AG10803 (cell line): ENCODE measurements around the gene ZFYVE26.

Source experiments
- DNase-seq: peaks from one replicate; pipeline ENCODE4 v3.0.0; 2010; ENCODE audit warnings: low read depth
- H3K4me3 ChIP-seq: 2 replicates; pipeline ENCODE4 v1.5.1; 2011; ENCODE audit warnings: mild to moderate bottlenecking, low read length, control low read depth
- TF ChIP-seq, protein P1 (sequence below): conservative IDR thresholded peaks from 2 replicates; pipeline ENCODE4 v1.5.1; 2011; ENCODE audit warnings: mild to moderate bottlenecking, low read length, control low read depth, inconsistent platforms

Gene ZFYVE26

DNA sequence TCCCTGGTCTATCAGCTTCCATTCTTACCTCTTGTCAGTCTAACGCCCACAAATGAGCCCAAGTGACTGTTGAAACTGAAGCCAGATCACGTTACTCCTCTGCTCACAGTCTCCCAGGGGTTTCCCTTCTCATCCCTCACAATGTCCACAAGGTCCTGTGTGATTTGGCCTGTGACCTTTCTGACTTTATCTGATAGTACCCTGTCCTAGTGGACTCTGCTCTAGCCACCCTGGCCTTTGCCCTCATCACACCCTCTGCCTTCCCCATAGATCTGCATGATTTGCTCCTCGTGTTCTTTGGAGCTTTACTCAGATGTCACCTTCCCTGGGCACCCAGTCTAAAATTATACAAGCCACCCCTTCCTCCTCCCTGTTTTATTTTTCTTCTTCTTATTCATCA is 59.2 kb downstream of the ZFYVE26 start:
- TF ChIP-seq, protein P1, sequence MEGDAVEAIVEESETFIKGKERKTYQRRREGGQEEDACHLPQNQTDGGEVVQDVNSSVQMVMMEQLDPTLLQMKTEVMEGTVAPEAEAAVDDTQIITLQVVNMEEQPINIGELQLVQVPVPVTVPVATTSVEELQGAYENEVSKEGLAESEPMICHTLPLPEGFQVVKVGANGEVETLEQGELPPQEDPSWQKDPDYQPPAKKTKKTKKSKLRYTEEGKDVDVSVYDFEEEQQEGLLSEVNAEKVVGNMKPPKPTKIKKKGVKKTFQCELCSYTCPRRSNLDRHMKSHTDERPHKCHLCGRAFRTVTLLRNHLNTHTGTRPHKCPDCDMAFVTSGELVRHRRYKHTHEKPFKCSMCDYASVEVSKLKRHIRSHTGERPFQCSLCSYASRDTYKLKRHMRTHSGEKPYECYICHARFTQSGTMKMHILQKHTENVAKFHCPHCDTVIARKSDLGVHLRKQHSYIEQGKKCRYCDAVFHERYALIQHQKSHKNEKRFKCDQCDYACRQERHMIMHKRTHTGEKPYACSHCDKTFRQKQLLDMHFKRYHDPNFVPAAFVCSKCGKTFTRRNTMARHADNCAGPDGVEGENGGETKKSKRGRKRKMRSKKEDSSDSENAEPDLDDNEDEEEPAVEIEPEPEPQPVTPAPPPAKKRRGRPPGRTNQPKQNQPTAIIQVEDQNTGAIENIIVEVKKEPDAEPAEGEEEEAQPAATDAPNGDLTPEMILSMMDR: no peak
- no peak for DNase-seq
- H3K4me3 ChIP-seq: no peak overlapping the region

DNA sequence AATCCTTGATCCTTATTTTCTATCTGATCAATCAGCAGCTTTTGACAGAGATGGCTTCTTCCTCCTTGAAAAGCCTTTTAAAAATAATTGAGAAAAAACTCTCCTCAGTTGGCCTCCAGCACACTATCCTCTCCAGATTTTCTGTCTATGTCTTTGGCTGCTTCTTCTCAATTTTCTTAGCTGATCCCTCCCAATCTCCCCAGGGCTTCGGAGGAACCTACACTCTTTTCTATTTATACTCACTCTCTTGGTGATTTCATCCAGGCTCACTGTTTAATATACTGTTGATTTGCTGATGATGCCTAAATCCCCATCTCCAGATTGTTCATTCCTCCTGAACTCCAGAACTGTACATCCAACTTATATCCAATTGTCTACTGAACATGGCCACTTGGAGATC is 59.9 kb downstream of the ZFYVE26 start:
- TF ChIP-seq, protein P1: no peak
- H3K4me3 ChIP-seq: no peak overlapping the region

DNA sequence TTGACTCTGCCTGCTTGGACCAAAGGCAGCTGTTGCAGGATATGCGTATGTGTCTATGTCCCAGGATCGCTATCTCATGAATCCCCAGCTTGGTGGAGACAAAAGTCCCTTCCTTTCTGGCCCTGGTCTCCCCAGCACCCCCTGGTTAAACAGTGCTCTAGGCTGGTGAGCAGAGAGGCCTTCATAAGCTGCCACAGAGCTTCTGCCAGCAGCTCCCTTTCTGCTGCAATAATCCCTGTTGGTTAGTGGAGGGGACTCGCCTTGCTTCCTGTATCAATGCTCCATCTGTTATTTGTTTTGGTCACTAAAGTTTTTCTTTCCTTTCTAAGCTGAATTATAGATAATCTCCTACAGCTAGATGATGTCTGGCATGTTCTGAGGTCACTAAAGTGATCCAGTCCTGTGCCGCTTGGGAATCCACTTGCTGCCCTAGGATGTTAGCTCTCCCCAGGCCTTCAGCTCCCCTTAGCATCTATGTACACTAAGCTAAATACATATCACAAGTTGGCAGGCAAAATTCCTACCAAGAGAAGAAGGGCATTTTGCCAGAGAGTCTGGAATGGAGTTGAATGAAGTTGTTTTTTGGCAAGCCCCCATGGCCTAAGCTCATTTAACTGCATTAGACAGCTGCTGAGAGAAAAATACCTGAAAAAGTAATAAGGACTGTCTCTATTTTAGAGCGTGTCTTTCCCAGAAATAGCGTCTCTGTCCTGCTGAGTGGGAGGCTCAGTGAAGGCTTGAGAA is 66.9 kb downstream of the ZFYVE26 start:
- TF ChIP-seq, protein P1: no peak
- DNase-seq: peak; percentile 2
- no peak overlapping the region for H3K4me3 ChIP-seq

More for the DNA sequence above, 59.9 kb downstream of the ZFYVE26 start:
- no peak for DNase-seq

DNA sequence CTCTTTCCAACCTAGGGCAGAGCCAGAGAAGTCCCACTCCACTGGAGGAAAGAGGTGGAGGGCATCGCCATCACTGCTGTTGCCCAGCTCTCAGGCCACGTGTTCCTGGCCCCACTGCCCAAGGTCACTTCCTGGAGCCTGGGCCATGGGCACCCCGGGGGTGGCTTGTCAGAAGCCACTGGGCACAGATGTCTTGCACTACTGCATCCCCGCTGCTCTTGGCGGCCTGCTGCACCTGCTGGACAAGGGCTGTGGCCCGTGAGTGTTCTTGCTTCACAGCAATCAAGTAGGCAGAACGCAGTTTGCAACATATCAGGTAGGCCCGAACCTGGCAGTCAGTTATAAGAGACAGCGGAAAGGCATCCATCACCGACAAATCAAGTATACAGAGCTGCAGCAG is 68.1 kb downstream of the ZFYVE26 start:
- TF ChIP-seq, protein P1: no peak
- H3K4me3 ChIP-seq: no peak overlapping the region
- DNase-seq: no peak

DNA sequence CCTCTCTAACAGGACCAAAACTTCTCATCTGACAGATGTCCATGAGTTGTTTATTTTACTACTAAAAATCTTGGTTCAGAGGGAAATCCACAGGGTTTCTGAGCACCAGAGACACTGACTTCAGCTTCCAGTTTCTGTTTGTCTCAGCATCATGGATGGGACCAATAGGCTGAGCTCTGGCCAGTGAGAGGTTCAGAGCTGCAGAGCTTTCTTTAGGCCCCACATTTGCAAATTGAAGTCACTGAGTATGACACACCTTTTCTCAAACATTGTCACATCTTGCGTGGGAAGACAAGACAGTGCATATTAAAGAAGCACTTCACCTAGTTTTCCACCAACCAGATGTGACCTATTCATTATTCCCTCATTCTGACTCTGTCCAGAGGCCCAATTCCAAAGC is 69.5 kb downstream of the ZFYVE26 start:
- TF ChIP-seq, protein P1: no peak
- H3K4me3 ChIP-seq: no peak overlapping the region
- no peak for DNase-seq

DNA sequence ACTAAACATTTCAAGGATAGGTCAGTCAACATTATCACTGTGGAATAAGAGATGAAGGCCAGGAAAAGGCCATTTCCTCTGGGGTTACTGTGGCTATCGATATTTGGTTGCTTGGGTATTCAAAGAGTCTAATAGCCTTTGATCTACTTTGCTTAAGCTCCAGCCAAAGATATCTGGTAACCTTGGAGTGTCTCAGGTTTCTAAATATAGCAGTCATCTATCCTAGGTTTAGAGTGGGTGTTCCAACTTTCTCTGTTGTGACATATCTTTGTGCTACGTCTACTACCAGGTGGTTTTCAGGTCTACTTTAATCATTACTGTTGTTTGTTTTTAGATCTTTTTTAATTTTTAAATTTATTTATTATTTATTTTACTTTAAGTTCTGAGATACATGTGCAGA is 72.3 kb downstream of the ZFYVE26 start:
- H3K4me3 ChIP-seq: no peak overlapping the region
- DNase-seq: no peak
- TF ChIP-seq, protein P1: no peak

DNA sequence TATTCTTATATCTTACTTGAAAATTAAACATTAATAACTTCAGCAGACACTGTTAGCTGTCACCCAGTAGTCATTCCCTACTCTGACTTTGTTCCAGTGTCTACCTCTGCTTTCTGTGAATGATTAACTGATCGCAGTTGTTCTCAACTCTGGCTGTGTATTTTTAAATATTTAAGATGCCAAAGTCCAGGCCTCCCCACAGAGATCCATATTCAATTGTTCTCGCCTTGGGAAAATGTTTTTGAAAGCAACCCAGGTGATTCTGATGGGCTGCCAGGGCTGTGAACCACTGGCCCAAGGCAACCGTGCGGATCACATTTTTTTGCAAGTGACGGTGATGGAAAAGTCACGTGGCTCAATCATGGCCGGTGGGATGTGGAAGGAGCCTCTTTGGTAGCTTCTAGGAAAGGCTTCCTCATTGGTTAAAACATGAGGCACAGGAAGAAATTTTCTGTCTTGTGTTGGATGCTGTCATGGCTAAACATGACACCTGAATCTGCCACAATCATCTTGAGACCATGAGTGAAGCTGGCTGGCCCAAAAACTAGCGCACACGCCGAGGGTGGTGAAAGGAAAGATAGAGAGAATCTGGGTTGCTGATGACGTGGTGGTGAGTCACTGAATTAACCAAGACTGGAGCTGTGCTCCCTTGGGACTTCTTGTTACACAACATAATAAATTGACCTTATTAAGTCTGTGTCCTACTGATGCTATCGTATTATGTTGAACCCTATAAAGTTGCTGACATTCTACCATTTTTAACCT is 77.5 kb downstream of the ZFYVE26 start:
- DNase-seq: peak; percentile 96
- TF ChIP-seq, protein P1: no peak
- no peak overlapping the region for H3K4me3 ChIP-seq
